IMR-90 (cell line): ENCODE results near the gene OR10H1.
"Not testable (repeated sequence)": the region's sequence is repeated elsewhere in the genome, so short reads cannot be mapped to it uniquely, and the experiment has no call there.

ENCODE experiments used
- MAFK ChIP-seq: IDR thresholded peaks from 2 replicates; pipeline ENCODE4 v1.6.1; 2012; ENCODE audit warnings: low read depth, low read length, improper control_type of control experiment
- MXI1 ChIP-seq: IDR thresholded peaks from 2 replicates; pipeline ENCODE4 v1.6.1; 2012; ENCODE audit warnings: low read depth, mild to moderate bottlenecking, low read length, moderate library complexity, borderline replicate concordance
- POLR2A ChIP-seq: IDR thresholded peaks from 2 replicates; pipeline ENCODE4 v1.6.1; 2012; ENCODE audit warnings: mild to moderate bottlenecking, low read depth, low read length
- RAD21 ChIP-seq: IDR thresholded peaks from 2 replicates; pipeline ENCODE4 v1.6.1; 2012; ENCODE audit warnings: low read length, improper control_type of control experiment

DNA sequence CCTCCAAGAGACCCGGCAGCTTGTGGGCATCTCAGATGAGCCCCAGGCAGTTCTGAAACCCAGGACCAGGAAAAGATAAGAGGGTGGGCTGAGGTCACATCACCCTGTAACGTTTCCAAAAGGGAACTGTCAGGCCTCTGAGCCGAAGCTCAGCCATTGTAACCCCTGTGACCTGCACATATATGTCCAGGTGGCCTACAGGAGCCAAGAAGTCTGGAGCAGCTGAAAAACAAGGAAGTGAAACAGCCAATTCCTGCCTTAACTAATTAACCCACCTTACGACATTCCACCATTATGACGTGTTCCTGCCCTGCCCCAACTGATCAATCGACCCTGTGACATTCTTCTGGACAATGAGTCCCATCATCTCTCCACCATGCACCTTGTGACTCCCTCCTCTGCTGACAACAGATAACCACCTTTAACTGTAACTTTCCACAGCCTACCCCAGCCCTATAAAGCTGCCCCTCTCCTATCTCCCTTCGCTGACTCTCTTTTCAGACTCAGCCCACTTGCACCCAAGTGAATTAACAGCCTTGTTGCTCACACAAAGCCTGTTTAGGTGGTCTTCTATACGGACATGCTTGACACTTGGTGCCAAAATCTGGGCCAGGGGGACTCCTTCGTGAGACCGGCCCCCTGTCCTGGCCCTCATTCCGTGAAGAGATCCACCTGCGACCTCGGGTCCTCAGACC is 13.3 kb upstream of the OR10H1 start:
- not testable (repeated sequence) for TF ChIP-seq RAD21, MXI1, POLR2A, MAFK
